GM18505 (cell line): ENCODE results near the gene MAPK1.
"Not testable (repeated sequence)": the region's sequence is repeated elsewhere in the genome, so short reads cannot be mapped to it uniquely, and the experiment has no call there.

ENCODE experiments used
- ATAC-seq: cut with Tn5 transposase; IDR thresholded peaks from one replicate; pipeline ENCODE4 v1.9.1; 2021; ENCODE audit not compliant: unreplicated experiment
- POLR2A ChIP-seq: IDR thresholded peaks from 4 replicates; pipeline ENCODE4 v1.6.1; 2011; ENCODE audit warnings: borderline replicate concordance; ENCODE audit not compliant: insufficient read depth, insufficient read length; ENCODE audit errors: extremely low read depth

The MAPK1 gene

DNA sequence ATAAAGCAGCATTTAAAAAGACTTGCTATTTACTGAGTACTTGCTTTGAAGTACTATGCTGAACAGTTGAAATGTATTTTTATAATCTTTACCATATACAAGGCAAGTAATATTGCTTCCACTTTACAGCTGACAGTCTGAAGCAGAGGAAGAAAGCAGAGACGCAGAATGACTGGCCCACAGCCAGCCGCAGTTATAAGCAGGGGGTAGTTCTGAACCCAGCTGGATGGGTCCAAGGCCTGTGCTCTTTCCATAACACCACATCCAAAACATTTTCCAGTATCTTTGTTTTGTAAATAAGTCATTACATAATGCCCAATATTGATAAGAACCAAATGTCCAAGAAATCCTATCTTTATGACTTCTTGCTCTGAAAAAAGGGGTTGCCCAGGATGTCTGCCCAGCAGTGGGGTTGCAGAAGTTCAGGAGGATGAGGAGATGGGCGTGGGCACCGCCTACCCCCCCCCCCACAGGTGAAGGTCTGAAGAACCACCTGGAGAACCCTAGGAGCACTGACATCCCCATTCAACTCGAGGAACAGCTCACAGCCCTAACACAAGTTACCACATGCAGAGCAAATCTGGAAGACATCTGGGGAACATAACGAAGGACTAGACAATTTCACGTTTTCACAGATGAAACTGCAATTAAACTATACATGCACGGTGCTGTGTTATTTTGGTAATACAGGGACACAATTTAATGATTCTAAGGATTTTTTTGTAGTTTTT, 107.6 kb downstream of the MAPK1 start:
- ATAC-seq = no peak

GRCh38 chr22:21759093-21759492, 108.4 kb downstream of the MAPK1 start:
- no peak for ATAC-seq
- TF ChIP-seq POLR2A = no peak

More for the DNA sequence above, 107.6 kb downstream of the MAPK1 start:
- no peak for TF ChIP-seq POLR2A

GRCh38 chr22:21758091-21758864, 109.2 kb downstream of the MAPK1 start:
- no peak for ATAC-seq
- TF ChIP-seq POLR2A = no peak

- no peak for TF ChIP-seq POLR2A
- no peak for ATAC-seq
These were observed 111.6 kb downstream of the MAPK1 start for GRCh38 chr22:21755851-21756284.

- no peak for ATAC-seq
- TF ChIP-seq POLR2A = no peak
These were observed 112.9 kb downstream of the MAPK1 start for GRCh38 chr22:21754523-21754922.

GRCh38 chr22:21753374-21754111, 113.9 kb downstream of the MAPK1 start:
- no peak for TF ChIP-seq POLR2A
- ATAC-seq = no peak

DNA sequence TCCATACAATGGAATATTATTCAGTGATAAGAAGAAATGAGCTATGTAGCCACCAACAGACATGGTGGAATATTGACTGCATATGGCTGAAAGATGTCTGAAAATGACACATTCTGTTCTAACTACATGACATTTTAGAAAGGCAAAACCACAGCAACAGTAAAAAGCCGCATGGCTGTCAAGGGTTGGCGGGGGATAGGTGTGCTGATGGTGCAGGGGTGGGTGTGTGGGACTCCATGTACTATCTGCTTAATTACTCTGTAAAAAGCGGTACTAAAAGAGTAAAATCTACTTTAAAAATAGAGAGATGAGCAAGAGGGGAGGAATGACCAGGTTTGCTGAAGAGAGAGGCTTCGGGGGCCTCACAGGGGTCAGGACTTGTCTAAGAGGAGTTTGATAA, 115.2 kb downstream of the MAPK1 start:
- TF ChIP-seq POLR2A = no peak
- no peak for ATAC-seq

DNA sequence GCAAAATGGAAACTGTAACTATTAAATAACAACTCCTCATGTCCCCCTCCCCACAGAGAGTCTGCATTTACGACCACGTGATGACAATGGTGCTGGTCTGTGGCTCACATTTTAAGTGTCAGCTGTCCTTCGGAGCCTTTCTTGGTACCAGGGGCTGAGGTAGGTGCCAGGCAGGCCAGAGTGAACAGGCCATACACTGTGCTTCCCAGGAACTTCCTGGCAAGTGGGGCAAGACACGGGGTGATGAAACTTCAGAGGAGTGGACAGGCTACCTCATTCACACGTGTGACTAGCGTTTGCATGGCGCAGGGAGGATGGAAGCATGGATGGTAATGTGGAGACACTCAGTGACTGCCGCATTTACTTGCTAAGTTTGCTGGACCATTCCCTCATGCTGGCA, 121.5 kb downstream of the MAPK1 start:
- no peak for TF ChIP-seq POLR2A
- ATAC-seq = no peak

GRCh38 chr22:21744917-21745316, 122.5 kb downstream of the MAPK1 start:
- not testable (repeated sequence) for ATAC-seq

DNA sequence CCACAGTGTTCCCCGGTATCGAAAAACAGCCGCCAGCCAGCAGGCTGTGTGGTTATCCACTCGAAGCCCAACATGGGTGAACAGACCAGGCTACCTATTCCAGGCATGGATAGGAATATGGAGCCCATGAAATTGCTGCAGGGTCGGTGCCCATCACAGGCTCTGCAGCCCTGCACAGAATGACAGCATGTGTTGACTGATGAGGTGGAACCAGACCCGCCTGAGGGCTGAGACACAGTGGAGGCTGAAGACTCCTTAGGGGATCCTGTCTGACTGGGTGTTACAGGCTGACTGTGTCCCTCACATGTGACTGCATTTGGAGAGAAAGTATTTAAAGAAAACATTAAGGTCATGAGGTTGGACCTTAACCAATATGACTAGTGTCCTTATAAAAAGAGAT, 125.7 kb downstream of the MAPK1 start:
- no peak for ATAC-seq
- TF ChIP-seq POLR2A = no peak

- ATAC-seq = no peak
- TF ChIP-seq POLR2A = no peak
These were observed 126.4 kb downstream of the MAPK1 start for GRCh38 chr22:21741059-21741458.

DNA sequence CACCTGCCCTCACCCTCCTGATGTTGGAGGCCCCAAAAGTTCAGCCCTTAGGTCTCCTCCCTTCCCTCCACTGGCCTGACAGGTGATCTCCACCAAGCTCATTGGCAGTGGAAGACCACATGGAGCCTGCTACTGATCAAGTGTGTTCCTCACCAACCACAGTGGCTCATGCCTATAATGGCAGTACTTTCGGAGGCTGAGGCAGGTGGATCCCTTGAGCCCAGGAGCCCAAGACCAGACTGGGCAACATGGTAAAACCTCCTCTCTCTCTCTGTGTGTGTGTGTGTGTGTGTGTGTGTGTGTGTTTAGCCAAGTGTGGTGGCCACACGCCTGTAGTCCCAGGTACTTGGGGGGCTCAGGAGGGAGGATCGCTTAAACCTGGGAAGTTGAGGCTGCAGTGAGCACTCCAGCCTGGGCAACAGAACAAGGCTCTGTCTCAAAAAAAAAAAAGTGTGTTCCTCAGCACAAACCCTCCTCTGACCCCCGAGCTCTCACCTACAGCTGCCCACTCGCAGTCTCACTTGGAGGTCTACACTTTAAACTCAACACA, 127.5 kb downstream of the MAPK1 start:
- no peak for ATAC-seq
- TF ChIP-seq POLR2A = no peak

- ATAC-seq = no peak
- TF ChIP-seq POLR2A = no peak
These were observed 128.5 kb downstream of the MAPK1 start for GRCh38 chr22:21738966-21739365.

DNA sequence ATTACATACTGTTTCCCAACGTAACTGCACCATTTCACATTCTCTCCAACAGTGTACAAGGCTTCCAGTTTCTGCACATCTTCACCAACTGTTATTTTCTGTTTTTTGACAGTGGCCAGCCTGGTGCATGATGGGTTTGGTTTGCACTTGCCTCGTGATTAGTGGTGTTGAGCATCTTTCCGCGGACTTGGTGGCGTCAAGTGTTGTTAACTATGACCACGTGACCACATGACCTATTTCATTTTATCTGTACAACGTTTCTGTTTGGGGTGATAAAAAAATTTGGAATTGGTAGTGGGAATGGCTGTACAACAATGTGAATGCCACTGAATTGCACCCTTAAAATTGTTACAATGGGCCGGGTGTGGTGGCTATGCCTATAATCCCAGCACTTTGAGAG, 129.4 kb downstream of the MAPK1 start:
- ATAC-seq = no peak

DNA sequence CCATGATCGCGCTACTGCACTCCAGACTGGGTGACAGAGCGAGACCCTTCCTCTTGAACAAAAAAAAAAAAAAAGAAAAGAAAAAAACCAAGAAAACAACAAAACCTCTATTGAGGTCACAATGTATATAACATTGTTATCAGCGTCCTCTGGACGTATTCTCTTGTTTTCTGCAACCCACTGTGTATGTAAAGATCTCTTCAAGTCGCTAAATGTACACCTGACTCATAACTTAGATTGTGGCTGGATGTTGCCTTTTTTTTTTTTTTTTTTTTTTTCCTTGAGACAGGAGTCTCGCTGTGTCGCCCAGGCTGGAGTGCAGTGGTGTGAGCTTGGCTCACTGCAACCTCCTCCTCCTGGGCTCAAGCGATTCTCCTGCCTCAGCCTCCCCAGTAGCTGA, 130.5 kb downstream of the MAPK1 start:
- ATAC-seq = no peak
- no peak for TF ChIP-seq POLR2A

More for the DNA sequence above, 129.4 kb downstream of the MAPK1 start:
- TF ChIP-seq POLR2A = no peak
